ENCODE measurements around the gene ITPA.

The ITPA gene

DNA sequence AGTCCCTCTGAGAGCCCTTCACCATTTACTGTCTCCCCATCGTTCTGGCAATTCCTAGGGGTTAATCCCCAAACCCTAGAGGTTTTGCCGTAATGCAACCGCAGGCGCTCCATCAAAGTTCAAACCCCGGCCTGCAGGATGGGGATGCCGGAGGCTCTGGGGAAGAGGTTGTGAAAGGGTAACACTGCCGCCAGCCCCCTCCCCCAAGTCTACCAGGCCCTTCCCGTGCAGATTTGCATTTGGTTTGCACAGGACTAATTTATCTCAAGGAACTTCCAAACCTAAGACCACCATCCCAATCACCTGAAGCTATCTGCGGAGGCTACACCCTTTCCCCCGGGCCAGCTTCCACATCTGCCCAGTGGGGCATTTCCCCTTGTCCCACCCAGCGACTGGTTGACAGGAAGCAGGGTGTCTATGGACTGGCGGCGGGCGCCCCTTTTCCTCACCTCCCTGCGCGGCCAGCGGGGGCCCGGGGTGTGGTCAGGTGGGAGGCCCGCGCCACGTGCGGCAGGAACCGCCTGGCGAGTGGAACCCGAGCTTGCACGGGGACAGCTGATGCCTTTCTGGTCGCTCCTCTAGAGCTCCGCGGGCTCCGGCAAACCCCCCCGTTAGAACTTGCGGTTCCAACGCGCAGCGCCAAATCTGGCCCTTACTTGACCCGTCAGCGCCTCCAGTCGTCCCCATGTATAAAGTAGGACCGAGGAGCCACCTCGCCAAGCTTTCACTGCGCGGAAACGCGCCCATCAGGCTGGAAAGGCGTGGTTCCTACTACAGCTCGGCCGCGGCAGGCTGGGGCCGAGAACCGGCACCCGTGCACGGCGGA lies 39.1 kb downstream of the ITPA start:
- DNase-seq, result peak; percentile 66

DNA sequence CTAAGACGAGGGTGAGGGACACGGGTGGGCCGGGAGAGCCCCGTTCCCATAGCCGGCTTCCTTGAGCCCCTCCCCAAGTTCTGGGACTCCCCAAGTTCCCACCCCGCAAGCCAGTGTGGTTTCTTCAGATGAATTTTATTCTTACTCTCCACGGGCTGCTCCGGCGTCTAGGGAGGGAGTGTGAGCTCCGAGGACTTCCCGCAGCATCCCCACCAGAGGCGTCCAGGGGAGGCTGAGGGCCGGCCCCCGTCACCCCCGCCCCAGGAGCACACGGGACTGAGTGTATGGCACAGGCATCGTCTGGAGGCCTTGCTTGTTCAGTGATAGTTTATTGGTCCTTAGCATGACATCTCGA lies 39.7 kb downstream of the ITPA start:
- DNase-seq, result no peak

DNA sequence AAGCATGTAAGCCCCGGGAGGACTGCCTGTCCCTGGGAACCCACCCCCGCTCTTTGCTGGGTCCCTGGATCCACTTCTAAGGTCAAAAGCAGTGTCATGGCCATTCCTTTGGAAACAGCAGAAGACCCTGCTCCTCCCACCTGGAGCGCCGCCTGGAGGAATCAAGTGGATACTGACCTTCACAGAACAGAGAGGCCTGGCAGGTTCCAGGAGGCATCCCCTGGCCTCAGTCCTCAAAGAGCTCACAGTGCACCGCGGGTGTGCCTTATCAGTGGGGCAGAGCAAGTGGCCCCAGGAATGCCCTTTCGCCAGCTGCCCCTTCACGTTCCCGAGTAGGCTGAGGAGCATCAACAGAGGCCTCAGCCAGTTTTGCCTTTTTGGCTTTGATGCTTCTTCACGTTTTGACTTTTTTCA lies 40.8 kb downstream of the ITPA start:
- DNase-seq, result no peak

DNA sequence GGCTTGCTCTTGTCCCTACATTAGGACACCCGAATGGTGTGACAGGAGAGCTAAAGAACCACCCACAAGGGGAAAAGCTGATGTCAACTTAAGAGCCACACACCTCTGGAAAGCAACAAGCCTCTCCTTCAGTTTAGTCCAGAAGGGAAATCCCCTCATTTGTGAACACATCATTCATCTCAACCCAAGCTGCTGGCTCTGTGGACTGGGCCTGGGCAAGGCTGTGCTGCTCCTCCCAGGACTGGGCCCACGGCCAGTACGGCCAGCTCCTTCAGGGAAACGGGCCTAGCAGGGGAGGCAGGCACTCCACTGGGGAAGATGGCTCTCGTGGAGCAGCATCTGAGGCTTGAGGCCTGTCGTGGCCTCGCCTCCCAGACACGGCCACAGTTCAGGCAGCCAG lies 42.5 kb downstream of the ITPA start:
- no peak for DNase-seq

DNA sequence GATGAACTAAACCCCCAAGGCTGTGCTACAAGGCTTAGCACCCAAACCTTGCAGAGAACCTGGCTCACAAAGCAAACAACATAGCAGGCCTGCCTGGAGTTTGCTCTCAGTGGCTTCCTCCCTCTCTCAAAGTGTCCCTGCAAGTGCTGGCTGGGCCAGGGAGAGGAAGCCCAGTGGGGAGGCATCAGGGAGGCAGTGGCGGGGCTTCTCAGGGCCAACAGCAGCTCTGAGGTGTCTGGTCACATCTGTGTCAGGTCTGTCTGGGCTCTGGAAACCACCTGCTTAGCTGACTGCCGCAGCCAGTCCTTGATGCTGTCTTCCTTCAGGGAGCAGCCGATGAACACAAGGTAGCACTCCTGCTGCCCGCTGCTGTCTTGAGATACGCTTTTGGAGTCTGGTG lies 46.4 kb downstream of the ITPA start:
- DNase-seq, result no peak

DNA sequence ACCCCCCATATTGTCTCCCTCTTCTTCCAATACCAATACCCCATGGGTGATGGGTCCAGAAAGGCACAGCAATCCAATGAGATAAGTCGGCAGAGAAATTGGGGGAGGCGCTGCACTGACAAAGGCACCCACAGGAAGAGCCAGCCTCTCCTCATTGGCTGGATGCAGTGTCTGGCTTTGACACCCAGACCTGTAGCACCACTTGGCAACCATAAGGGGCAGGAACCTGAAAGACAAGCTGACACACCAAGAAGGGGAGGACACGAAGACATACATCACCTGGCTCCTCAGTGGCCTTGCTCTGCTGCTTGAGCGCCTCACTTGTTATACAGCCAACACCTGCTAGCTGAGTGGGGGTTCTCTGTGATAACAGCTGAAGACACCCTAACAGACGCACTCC lies 49.1 kb downstream of the ITPA start:
- DNase-seq, result no peak

DNA sequence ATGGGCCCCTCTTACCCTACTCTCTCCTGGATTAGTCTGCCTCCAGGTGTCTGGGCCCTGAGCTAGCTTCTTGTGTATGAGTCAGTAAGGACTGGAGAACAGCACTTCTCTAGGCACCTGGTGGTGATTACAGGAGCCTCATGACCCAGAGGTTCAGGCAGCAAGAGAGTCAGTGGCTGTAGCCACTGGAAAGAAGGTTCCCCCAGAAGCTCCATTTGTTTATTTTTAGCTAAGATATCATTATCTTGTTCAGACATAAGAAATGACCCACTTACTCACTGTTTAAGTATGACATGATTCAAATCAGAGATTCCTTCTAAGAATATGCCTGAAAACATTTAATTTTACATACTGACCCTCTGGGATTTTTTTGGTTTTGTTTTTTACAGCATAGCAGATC lies 53.3 kb downstream of the ITPA start:
- no peak for DNase-seq

DNA sequence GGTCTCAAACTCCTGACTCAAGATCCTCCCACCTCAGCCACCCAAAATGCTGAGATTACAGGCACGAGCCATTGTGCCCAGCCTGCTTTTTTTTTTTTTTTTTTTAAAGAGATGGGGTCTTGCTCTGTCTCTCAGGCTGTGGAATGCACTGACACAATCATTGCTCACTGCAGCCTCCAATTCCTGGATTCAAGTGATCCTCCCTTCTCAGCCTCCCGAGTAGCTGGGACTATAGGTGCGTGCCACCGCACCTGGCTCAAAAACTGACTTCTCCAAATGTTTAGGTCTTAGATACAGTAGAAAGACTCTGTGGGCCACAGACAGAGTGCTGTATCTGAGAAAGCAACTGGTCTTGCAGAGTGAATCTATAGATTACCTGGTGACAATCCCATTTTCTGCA lies 60.8 kb downstream of the ITPA start:
- DNase-seq, result no peak

DNA sequence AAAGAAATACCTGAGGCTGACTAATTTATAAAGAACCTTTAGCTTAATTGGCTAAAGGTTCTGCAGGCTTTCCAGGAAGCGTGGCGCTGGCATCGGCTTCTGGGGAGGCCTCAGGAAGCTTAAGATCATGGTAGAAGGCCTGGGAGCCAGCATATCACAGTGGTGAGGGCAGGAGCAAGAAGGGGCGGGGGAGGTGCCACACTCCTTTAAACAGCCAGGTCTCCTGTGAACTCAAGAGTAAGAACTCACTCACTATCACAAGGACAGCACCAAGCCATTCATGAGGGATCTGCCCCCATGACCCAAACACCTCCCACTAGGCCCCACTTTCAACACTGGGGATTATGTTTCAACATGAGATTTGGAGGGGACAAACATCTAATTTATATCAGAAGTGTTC lies 64.1 kb downstream of the ITPA start:
- DNase-seq, result no peak
